Panc1 (cell line): ENCODE measurements around the gene XYLT1.

Source experiments
- CTCF ChIP-seq: fragments of 450-650 bp; IDR thresholded peaks from 2 replicates; pipeline ENCODE4 v1.5.1; 2017; ENCODE audit warnings: mild to moderate bottlenecking
- POLR2AphosphoS5 ChIP-seq: IDR thresholded peaks from 2 replicates; pipeline ENCODE4 v1.6.1; 2012; ENCODE audit warnings: mild to moderate bottlenecking, low read depth, low read length, moderate library complexity
- TCF7L2 ChIP-seq: IDR thresholded peaks from 2 replicates; pipeline ENCODE4 v1.6.1; 2011; ENCODE audit warnings: mild to moderate bottlenecking, low read depth, low read length, inconsistent platforms

GRCh38 chr16:17227278-17227677 lies 243.5 kb downstream of the XYLT1 start:
- TF ChIP-seq CTCF (no peak), TCF7L2 (no peak), POLR2AphosphoS5 (no peak)
